Activated CD4-positive, alpha-beta T cell treated with anti-CD3 and anti-CD28 coated beads, Interleukin-2, amount 10 ng/mL, durations not matched to agents 24 days and 14 days (primary cell): ENCODE data around the gene TXNDC15. TPM values are rescaled to one million over a fixed set of nuclear protein-coding genes. Genes with fewer than 3 reads are reported as not detected.
"Not testable (repeated sequence)": the region's sequence is repeated elsewhere in the genome, so short reads cannot be mapped to it uniquely, and the experiment has no call there.

ENCODE experiments used
- DNase-seq: peaks from one replicate; pipeline ENCODE4 v3.0.0; 2022
- H3K27ac Mint-ChIP-seq: one replicate; pipeline ENCODE4 v1.8.0; 2022; ENCODE audit warnings: mild to moderate bottlenecking, mixed read lengths
- H3K27me3 Mint-ChIP-seq: one replicate; pipeline ENCODE4 v1.8.0; 2022; ENCODE audit warnings: mixed read lengths
- H3K36me3 Mint-ChIP-seq: one replicate; pipeline ENCODE4 v1.8.0; 2022; ENCODE audit warnings: low read depth, mild to moderate bottlenecking, mixed read lengths
- H3K4me1 Mint-ChIP-seq: one replicate; pipeline ENCODE4 v1.8.0; 2021; ENCODE audit warnings: mixed read lengths
- H3K4me3 Mint-ChIP-seq: one replicate; pipeline ENCODE4 v1.8.0; 2022; ENCODE audit warnings: mild to moderate bottlenecking, moderate library complexity, mixed read lengths
- H3K9me3 Mint-ChIP-seq: one replicate; pipeline ENCODE4 v1.8.0; 2021; ENCODE audit warnings: mixed read lengths
- intact Hi-C: fragments of 100-400 bp; cut with micrococcal nuclease; formaldehyde crosslinking; loops from one replicate; pipeline ENCODE4 v1.15.1; 2023
- total RNA-seq: library from RNA; stranded (reverse); gene quantifications from 2 replicates; pipeline ENCODE4 v1.2.3, GENCODE V29; 2022

The TXNDC15 gene
- total RNA-seq, 1 donor from 2014 or later: 51.3 TPM

GRCh38 chr5:134849434-134849933, 24.7 kb upstream of the TXNDC15 start:
- intact Hi-C loops: loop anchor here (5.0 kb wide), 1 partner anchor 37 kb away; no protein-coding TSS in a partner anchor
- peaks cover 31% of the 10 kb centered on the region for H3K36me3 Mint-ChIP-seq
- H3K27ac Mint-ChIP-seq, H3K4me3 Mint-ChIP-seq, H3K9me3 Mint-ChIP-seq, DNase-seq, H3K27me3 Mint-ChIP-seq: not testable (repeated sequence)
- H3K4me1 Mint-ChIP-seq: peaks cover 32% of the 10 kb centered on the region

GRCh38 chr5:134851307-134851923, 22.8 kb upstream of the TXNDC15 start:
- Mint-ChIP-seq H3K9me3 (no peaks in the 10 kb centered on the region), H3K4me1 (peaks cover 27% of the 10 kb centered on the region), H3K36me3 (peaks cover 39% of the 10 kb centered on the region), H3K4me3 (no peak overlapping the region), H3K27me3 (no peaks in the 10 kb centered on the region), H3K27ac (no peak overlapping the region)
- no peak for DNase-seq
- intact Hi-C loops: no loop called here

GRCh38 chr5:134856465-134856864, 17.7 kb upstream of the TXNDC15 start:
- H3K36me3 Mint-ChIP-seq: peaks cover 36% of the 10 kb centered on the region
- intact Hi-C loops: not testable (repeated sequence)

GRCh38 chr5:134857401-134857800, 16.8 kb upstream of the TXNDC15 start:
- Mint-ChIP-seq H3K4me3 (no peak overlapping the region), H3K27me3 (no peaks in the 10 kb centered on the region), H3K4me1 (peaks cover 13% of the 10 kb centered on the region), H3K9me3 (no peaks in the 10 kb centered on the region), H3K36me3 (peaks cover 31% of the 10 kb centered on the region), H3K27ac (no peak overlapping the region)
- no peak for DNase-seq
- intact Hi-C loops: no loop called here

More at GRCh38 chr5:134856465-134856864, 17.7 kb upstream of the TXNDC15 start:
- H3K4me1 Mint-ChIP-seq: peaks cover 17% of the 10 kb centered on the region
- not testable (repeated sequence) for DNase-seq, H3K27ac Mint-ChIP-seq, H3K27me3 Mint-ChIP-seq, H3K4me3 Mint-ChIP-seq, H3K9me3 Mint-ChIP-seq

- Mint-ChIP-seq H3K27me3 (no peaks in the 10 kb centered on the region), H3K9me3 (no peaks in the 10 kb centered on the region), H3K36me3 (peaks cover 9% of the 10 kb centered on the region), H3K4me3 (no peak overlapping the region), H3K4me1 (no peaks in the 10 kb centered on the region), H3K27ac (no peak overlapping the region)
- intact Hi-C loops: no loop called here
- DNase-seq: no peak
Measured at GRCh38 chr5:134864707-134865106, 9.5 kb upstream of the TXNDC15 start.

- intact Hi-C loops: loop anchor here (10.0 kb wide), 1 partner anchor 499 kb away; the partner anchor contains the start of gene UBE2B
- no peaks in the 10 kb centered on the region for H3K27me3 Mint-ChIP-seq
- peak; percentile 72 for DNase-seq
Measured at GRCh38 chr5:134873494-134873893, 677 bp upstream of the TXNDC15 start.

GRCh38 chr5:134874831-134875655, 872 bp downstream of the TXNDC15 start:
- Mint-ChIP-seq H3K4me3 (peak overlapping the region; percentile 99), H3K36me3 (peaks cover 25% of the 10 kb centered on the region), H3K4me1 (peaks cover 34% of the 10 kb centered on the region), H3K27ac (peak overlapping the region; percentile 98), H3K27me3 (no peaks in the 10 kb centered on the region), H3K9me3 (no peaks in the 10 kb centered on the region)
- DNase-seq: peak; percentile 86
- intact Hi-C loops: loop anchor here (1.0 to 10.0 kb wide), 5 partner anchors 29 to 500 kb away; partner anchors contain the start of genes C5orf24, CAMLG, DDX46 and UBE2B

More at GRCh38 chr5:134873494-134873893, 677 bp upstream of the TXNDC15 start:
- Mint-ChIP-seq H3K27ac (peak overlapping the region; percentile 98), H3K4me3 (peak overlapping the region; percentile 99), H3K36me3 (peaks cover 19% of the 10 kb centered on the region), H3K9me3 (no peaks in the 10 kb centered on the region), H3K4me1 (peaks cover 27% of the 10 kb centered on the region)

GRCh38 chr5:134877159-134877558, 3.0 kb downstream of the TXNDC15 start:
- peaks cover 27% of the 10 kb centered on the region for H3K36me3 Mint-ChIP-seq
- peaks cover 36% of the 10 kb centered on the region for H3K4me1 Mint-ChIP-seq
- no peaks in the 10 kb centered on the region for H3K27me3 Mint-ChIP-seq
- peak; percentile 70 for DNase-seq
- H3K4me3 Mint-ChIP-seq: peak overlapping the region; percentile 52
- intact Hi-C loops: loop anchor here (10.0 kb wide), 1 partner anchor 502 kb away; the partner anchor contains the start of gene UBE2B
- no peaks in the 10 kb centered on the region for H3K9me3 Mint-ChIP-seq
- H3K27ac Mint-ChIP-seq: peak overlapping the region; percentile 62

- Mint-ChIP-seq H3K4me3 (no peak overlapping the region), H3K9me3 (no peaks in the 10 kb centered on the region), H3K4me1 (peaks cover 36% of the 10 kb centered on the region), H3K36me3 (peaks cover 27% of the 10 kb centered on the region), H3K27ac (no peak overlapping the region), H3K27me3 (no peaks in the 10 kb centered on the region)
- no peak for DNase-seq
- intact Hi-C loops: loop anchor here (10.0 kb wide), 1 partner anchor 504 kb away; the partner anchor contains the start of gene UBE2B
Measured at GRCh38 chr5:134878403-134878802, 4.2 kb downstream of the TXNDC15 start.

GRCh38 chr5:134879456-134879855, 5.3 kb downstream of the TXNDC15 start:
- H3K36me3 Mint-ChIP-seq: peaks cover 27% of the 10 kb centered on the region
- DNase-seq: no peak
- H3K27ac Mint-ChIP-seq: no peak overlapping the region
- no peaks in the 10 kb centered on the region for H3K9me3 Mint-ChIP-seq
- peaks cover 33% of the 10 kb centered on the region for H3K4me1 Mint-ChIP-seq
- no peaks in the 10 kb centered on the region for H3K27me3 Mint-ChIP-seq
- H3K4me3 Mint-ChIP-seq: no peak overlapping the region
- intact Hi-C loops: loop anchor here (10.0 kb wide), 1 partner anchor 505 kb away; the partner anchor contains the start of gene UBE2B

GRCh38 chr5:134880937-134881336, 6.8 kb downstream of the TXNDC15 start:
- Mint-ChIP-seq H3K36me3 (peaks cover 21% of the 10 kb centered on the region), H3K4me1 (peaks cover 28% of the 10 kb centered on the region)
- intact Hi-C loops, H3K27ac Mint-ChIP-seq, H3K4me3 Mint-ChIP-seq, DNase-seq, H3K27me3 Mint-ChIP-seq, H3K9me3 Mint-ChIP-seq: not testable (repeated sequence)

GRCh38 chr5:134881711-134882110, 7.5 kb downstream of the TXNDC15 start:
- H3K9me3 Mint-ChIP-seq, DNase-seq, intact Hi-C loops, H3K4me3 Mint-ChIP-seq, H3K27me3 Mint-ChIP-seq, H3K27ac Mint-ChIP-seq: not testable (repeated sequence)
- peaks cover 17% of the 10 kb centered on the region for H3K36me3 Mint-ChIP-seq
- H3K4me1 Mint-ChIP-seq: peaks cover 20% of the 10 kb centered on the region

GRCh38 chr5:134887593-134888159, 13.5 kb downstream of the TXNDC15 start:
- peaks cover 32% of the 10 kb centered on the region for H3K36me3 Mint-ChIP-seq
- no peak for DNase-seq
- H3K27ac Mint-ChIP-seq: no peak overlapping the region
- H3K4me3 Mint-ChIP-seq: no peak overlapping the region
- H3K4me1 Mint-ChIP-seq: peaks cover 11% of the 10 kb centered on the region
- H3K9me3 Mint-ChIP-seq: no peaks in the 10 kb centered on the region
- H3K27me3 Mint-ChIP-seq: no peaks in the 10 kb centered on the region
- intact Hi-C loops: no loop called here
